IMR-90 (cell line): Measurements from ENCODE around the gene MSI2. TPM values are rescaled to one million over a fixed set of nuclear protein-coding genes. Genes with fewer than 3 reads are reported as not detected.

Source experiments
- ATAC-seq: fragments of 200-7000 bp; cut with Tn5 transposase; 2 replicates; pipeline ENCODE4 v1.9.1; 2020; ENCODE audit warnings: low read depth, mild to moderate bottlenecking, moderate library complexity
- BruUV-seq: library from RNA; stranded (reverse); fragments of 400-500 nt; replicated peaks from 2 replicates; lab custom pipeline; 2021; lab: Mats Ljungman, UMichigan
- CTCF ChIA-PET: fragments of 300-600 bp; formaldehyde crosslinking; extraction: SDS; loops from one replicate; lab custom pipeline; 2021; ENCODE audit warnings: antibody characterized with exemption; lab: Yijun Ruan, JAX
- POLR2A ChIA-PET: fragments of 300-600 bp; sonication (Branson Sonifier 250); formaldehyde crosslinking; loops from one replicate; lab custom pipeline; 2022; ENCODE audit warnings: antibody characterized with exemption; ENCODE audit not compliant: unreplicated experiment; lab: Charles Lee
- DNase-seq: peaks from one replicate; pipeline ENCODE4 v3.0.0; 2013
- H2AFZ ChIP-seq: replicated peaks from 2 replicates; pipeline ENCODE3; 2013; ENCODE audit warnings: low read length, mild to moderate bottlenecking; ENCODE audit not compliant: poor library complexity
- H2AK5ac ChIP-seq: 2 replicates; pipeline ENCODE4 v1.6.1; 2013; ENCODE audit warnings: low read depth, low read length, inconsistent platforms
- H2AK9ac ChIP-seq: replicated peaks from 2 replicates; pipeline ENCODE3; 2013; ENCODE audit warnings: mild to moderate bottlenecking, low read depth, low read length, moderate library complexity; ENCODE audit not compliant: poor library complexity
- H2BK120ac ChIP-seq: 2 replicates; pipeline ENCODE4 v1.6.1; 2013; ENCODE audit warnings: low read depth, low read length, inconsistent platforms
- H2BK15ac ChIP-seq: 3 replicates; pipeline ENCODE4 v1.6.1; 2013; ENCODE audit warnings: low read depth, low read length, inconsistent platforms
- H2BK20ac ChIP-seq: 2 replicates; pipeline ENCODE4 v1.6.1; 2013; ENCODE audit warnings: low read depth, mild to moderate bottlenecking, inconsistent platforms, low read length, moderate library complexity
- H2BK5ac ChIP-seq: 2 replicates; pipeline ENCODE4 v1.6.1; 2013; ENCODE audit warnings: mild to moderate bottlenecking, low read depth, low read length, inconsistent platforms; ENCODE audit not compliant: poor library complexity, severe bottlenecking
- H3K14ac ChIP-seq: replicated peaks from 2 replicates; pipeline ENCODE4 v1.6.1; 2013; ENCODE audit warnings: low read depth, low read length, inconsistent platforms
- H3K18ac ChIP-seq: 2 replicates; pipeline ENCODE4 v1.6.1; 2013; ENCODE audit warnings: low read depth, low read length, control low read depth
- H3K23ac ChIP-seq: 2 replicates; pipeline ENCODE4 v1.6.1; 2013; ENCODE audit warnings: low read depth, low read length, inconsistent platforms
- H3K27ac ChIP-seq: 2 replicates; pipeline ENCODE4 v1.5.1; 2013; ENCODE audit warnings: mild to moderate bottlenecking, control low read depth, low read length; ENCODE audit not compliant: insufficient read depth
- H3K27me3 ChIP-seq: 2 replicates; pipeline ENCODE4 v1.6.1; 2013; ENCODE audit warnings: low read length; ENCODE audit not compliant: control insufficient read depth, insufficient read depth
- H3K36me3 ChIP-seq: 2 replicates; pipeline ENCODE4 v1.6.1; 2013; ENCODE audit warnings: low read length, mixed read lengths; ENCODE audit not compliant: control insufficient read depth, insufficient read depth
- H3K4ac ChIP-seq: 2 replicates; pipeline ENCODE4 v1.6.1; 2013; ENCODE audit warnings: low read depth, low read length, inconsistent platforms
- H3K4me1 ChIP-seq: 2 replicates; pipeline ENCODE4 v1.6.1; 2013; ENCODE audit warnings: low read length, mixed read lengths; ENCODE audit not compliant: control insufficient read depth, insufficient read depth
- H3K4me2 ChIP-seq: 2 replicates; pipeline ENCODE4 v1.6.1; 2013; ENCODE audit warnings: low read depth, mild to moderate bottlenecking, control low read depth, low read length, moderate library complexity
- H3K4me3 ChIP-seq: 2 replicates; pipeline ENCODE4 v1.5.1; 2013; ENCODE audit warnings: low read depth, mild to moderate bottlenecking, control low read depth, low read length, moderate library complexity; ENCODE audit not compliant: insufficient read depth
- H3K56ac ChIP-seq: 2 replicates; pipeline ENCODE4 v1.6.1; 2013; ENCODE audit warnings: low read length, inconsistent platforms; ENCODE audit not compliant: insufficient read depth; ENCODE audit errors: extremely low read depth
- H3K79me1 ChIP-seq, 2 experiments: 2 replicates each; pipeline ENCODE4 v1.6.1; 2013; ENCODE audit warnings: low read length in 2 of 2, inconsistent platforms in 1 of 2, low read depth in 1 of 2
- H3K9ac ChIP-seq: 2 replicates; pipeline ENCODE4 v1.6.1; 2013; ENCODE audit warnings: low read depth, low read length, control low read depth
- H3K9me1 ChIP-seq: 2 replicates; pipeline ENCODE4 v1.6.1; 2013; ENCODE audit warnings: low read length, inconsistent platforms; ENCODE audit not compliant: insufficient read depth
- H3K9me3 ChIP-seq: 2 replicates; pipeline ENCODE4 v1.6.1; 2013; ENCODE audit warnings: low read length; ENCODE audit not compliant: control insufficient read depth, insufficient read depth
- H4K20me1 ChIP-seq: 2 replicates; pipeline ENCODE4 v1.6.1; 2013; ENCODE audit warnings: low read length, inconsistent platforms; ENCODE audit not compliant: insufficient read depth
- H4K5ac ChIP-seq: 2 replicates; pipeline ENCODE4 v1.6.1; 2013; ENCODE audit warnings: mild to moderate bottlenecking, low read depth, low read length, control low read depth
- H4K8ac ChIP-seq, 2 experiments: 2 replicates each; pipeline ENCODE4 v1.6.1; 2013; ENCODE audit warnings: low read depth in 2 of 2, low read length in 2 of 2, control low read depth in 1 of 2, inconsistent platforms in 1 of 2
- H4K91ac ChIP-seq: 2 replicates; pipeline ENCODE4 v1.6.1; 2013; ENCODE audit warnings: low read depth, low read length, inconsistent platforms; ENCODE audit not compliant: insufficient read depth
- CTCF ChIP-seq: conservative IDR thresholded peaks from 2 replicates; pipeline ENCODE4 v1.5.1; 2012; ENCODE audit warnings: mild to moderate bottlenecking, low read depth, low read length, improper control_type of control experiment
- MAFK ChIP-seq: IDR thresholded peaks from 2 replicates; pipeline ENCODE4 v1.6.1; 2012; ENCODE audit warnings: low read depth, low read length, improper control_type of control experiment
- USF2 ChIP-seq: fragments of 150-350 bp; IDR thresholded peaks from 2 replicates; pipeline ENCODE4 v1.6.1; 2017; ENCODE audit warnings: mild to moderate bottlenecking, antibody characterized with exemption, low read length, low read depth
- WGBS, 2 experiments: methylation state at CpG; one replicate each; pipeline versions ENCODE4 v1.1.5 to v1.1.7; 2013; ENCODE audit warnings: missing lambda C conversion rate in 2 of 2; ENCODE audit not compliant: insufficient read length in 1 of 2; ENCODE audit errors: extremely low coverage in 2 of 2; 5-methylcytosine and 5-hydroxymethylcytosine counted together
- dilution Hi-C: fragments of 300-500 bp; cut with HindIII; formaldehyde crosslinking; loops from one replicate; pipeline ENCODE4 v1.14.3; 2018; ENCODE audit warnings: low sequenced_read_pairs; ENCODE audit not compliant: unreplicated experiment
- in situ Hi-C: fragments of 300-500 bp; cut with MboI; formaldehyde crosslinking; loops from 3 replicates; pipeline ENCODE4 v1.14.3; 2019; ENCODE audit warnings: low sequenced_read_pairs, inconsistent platforms, mixed read lengths
- intact Hi-C: fragments of 100-400 bp; cut with micrococcal nuclease; formaldehyde crosslinking; loops from 2 replicates; pipeline ENCODE4 v1.10.0; 2022
- polyA plus RNA-seq, 3 experiments: library from polyadenylated mRNA; depleted of rRNA; stranded (reverse); fragments of >200 nt; gene quantifications; 2 replicates each; pipeline ENCODE4 v1.2.3, GENCODE V29; 2012; ENCODE audit warnings: low replicate concordance in 1 of 3
- total RNA-seq: library from RNA; depleted of rRNA; stranded (reverse); fragments of >200 nt; gene quantifications from 2 replicates; pipeline ENCODE4 v1.2.3, GENCODE V29; 2012

MSI2 gene
- total and polyA plus RNA-seq, 2 of the 4 experiments (the other 2 are of a cell fraction), result 13.0 to 16.0 TPM

- no peak overlapping the region for H2BK20ac ChIP-seq
- H2BK5ac ChIP-seq, result no peak overlapping the region
- no peaks in the 10 kb centered on the region for H3K9me3 ChIP-seq
- H4K20me1 ChIP-seq, result no peaks in the 10 kb centered on the region; the same call in 1 of the 2 replicates
- H3K36me3 ChIP-seq, result no peaks in the 10 kb centered on the region; the same call in 1 of the 2 replicates
- H4K91ac ChIP-seq, result no peak overlapping the region
- H3K9me1 ChIP-seq, result no peaks in the 10 kb centered on the region; the same call in 1 of the 2 replicates
- H3K56ac ChIP-seq, result no peak overlapping the region
- no peak overlapping the region for H2BK15ac ChIP-seq
- dilution Hi-C loops (no loop called here), intact Hi-C loops (no loop called here), in situ Hi-C loops (no loop called here)
- peaks cover 0 to 4% of the 10 kb centered on the region in 2 experiments; a peak in 3 of 4 replicates for H3K79me1 ChIP-seq
- no peak overlapping the region for H2BK120ac ChIP-seq
- H3K14ac ChIP-seq, result no peak overlapping the region
- H3K4ac ChIP-seq, result no peak overlapping the region
- H4K8ac ChIP-seq, result no peak overlapping the region
- H3K27me3 ChIP-seq, result no peaks in the 10 kb centered on the region
- H3K4me3 ChIP-seq, result no peak overlapping the region
- no peak for DNase-seq
- no peak overlapping the region for H2AK5ac ChIP-seq
- no peak overlapping the region for H2AFZ ChIP-seq
- H4K5ac ChIP-seq, result no peak overlapping the region
- ChIA-PET CTCF (no interaction called here), POLR2A (no interaction called here)
- H3K23ac ChIP-seq, result no peak overlapping the region
- no peak overlapping the region for H3K27ac ChIP-seq
- H3K4me1 ChIP-seq, result no peaks in the 10 kb centered on the region; the same call in 1 of the 2 replicates
- no peak for ATAC-seq
- BruUV-seq, result no TSS peak
- no peak overlapping the region for H3K4me2 ChIP-seq
- H3K18ac ChIP-seq, result no peak overlapping the region
- TF ChIP-seq MAFK (no peak), USF2 (no peak), CTCF (no peak)
- no peak overlapping the region for H3K9ac ChIP-seq
- H2AK9ac ChIP-seq, result no peak overlapping the region
- 63% methylated on average over 2 of the region's 3 CpGs; no CpG with 5 or more reads in 1 of the 2 experiments for WGBS, 2 experiments
These were observed 101.6 kb downstream of the MSI2 start for GRCh38 chr17:57357830-57358430.
